ENCODE data around the gene FOS.
A peak's percentile ranks its signal among the peaks of the same experiment; 100 is the strongest.

Gene FOS

GRCh38 chr14:75291331-75291730 lies 12.7 kb downstream of the FOS start:
- no peak overlapping the region for H3K23ac ChIP-seq (ENCODE audit: low read length)
- H3K79me2 ChIP-seq (ENCODE audit: control insufficient read depth, insufficient read depth, low read length, poor library complexity): peaks cover 1% of the 10 kb centered on the region
- no CpG with 5 or more reads among the region's 5 CpGs for WGBS (ENCODE audit: extremely low coverage, insufficient coverage, insufficient read length)
- no peak overlapping the region for H3K18ac ChIP-seq (ENCODE audit: low read length)
- no peak overlapping the region for H2BK12ac ChIP-seq (ENCODE audit: low read length)
- H3K9me3 ChIP-seq (ENCODE audit: insufficient read depth, low read depth, low read length): no peaks in the 10 kb centered on the region
- H3K4me3 ChIP-seq (ENCODE audit: low read depth, low read length): no peak overlapping the region
- no peak overlapping the region for H4K91ac ChIP-seq (ENCODE audit: low read depth, low read length)
- H3K4ac ChIP-seq (ENCODE audit: low read depth, low read length): no peak overlapping the region
- no peak overlapping the region for H3K9ac ChIP-seq (ENCODE audit: low read length)
- no peak overlapping the region for H3K27ac ChIP-seq (ENCODE audit: low read depth, low read length)
- no peak overlapping the region for H4K12ac ChIP-seq (ENCODE audit: low read depth, low read length)
- no peak overlapping the region for H2BK120ac ChIP-seq (ENCODE audit: insufficient read depth, low read length, poor library complexity)
- peaks cover 23% of the 10 kb centered on the region for H3K79me1 ChIP-seq (ENCODE audit: low read length)
- no peak for DNase-seq
- peaks cover 11 to 16% of the 10 kb centered on the region in 2 experiments for H3K4me1 ChIP-seq (ENCODE audit: control insufficient read depth in 1 of 2, insufficient read depth in 2 of 2, low read length in 2 of 2)
- no peak overlapping the region for H3K4me2 ChIP-seq (ENCODE audit: low read length)
- no peak overlapping the region for H2BK5ac ChIP-seq (ENCODE audit: low read depth, low read length, poor library complexity)
- no peaks in the 10 kb centered on the region for H3K36me3 ChIP-seq (ENCODE audit: control insufficient read depth in 1 of 2, insufficient read depth in 2 of 2, low read length in 2 of 2)
- no peak overlapping the region for H3K14ac ChIP-seq (ENCODE audit: low read length)
- no peaks in the 10 kb centered on the region for H3K27me3 ChIP-seq (ENCODE audit: insufficient read depth, low read length)
- H2AK5ac ChIP-seq (ENCODE audit: low read length): no peak overlapping the region
- H2AFZ ChIP-seq (ENCODE audit: insufficient read depth, low read length, poor library complexity): no peak overlapping the region
- no peak overlapping the region for H4K8ac ChIP-seq (ENCODE audit: low read depth, low read length)

DNA sequence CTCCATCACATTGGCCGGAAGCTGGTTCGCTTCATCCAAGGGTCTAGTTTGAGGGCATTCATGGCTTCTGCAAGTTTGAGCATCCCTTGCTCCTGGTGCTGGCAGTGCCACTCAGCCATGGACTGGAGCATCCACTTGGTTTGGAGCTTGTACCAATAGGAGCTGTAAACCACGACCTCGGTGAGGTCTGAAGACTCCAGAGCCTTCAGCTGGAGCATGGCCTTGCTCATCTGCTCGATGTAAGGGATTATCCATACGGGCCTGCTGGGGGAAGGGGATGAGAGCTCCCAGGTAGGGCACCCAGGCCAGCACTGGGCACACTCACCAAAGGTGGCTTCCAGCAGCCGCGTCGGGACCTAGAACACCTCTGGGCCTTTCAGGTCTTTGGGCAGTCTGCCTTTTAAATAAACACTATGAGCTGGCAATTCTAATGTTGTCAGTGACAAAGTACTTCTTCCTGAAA lies 13.5 kb downstream of the FOS start:
- peak overlapping the region; percentile 32 for H4K91ac ChIP-seq (ENCODE audit: low read depth, low read length)
- peaks cover 11 to 16% of the 10 kb centered on the region in 2 experiments for H3K4me1 ChIP-seq (ENCODE audit: control insufficient read depth in 1 of 2, insufficient read depth in 2 of 2, low read length in 2 of 2)
- no CpG with 5 or more reads among the region's 9 CpGs for WGBS (ENCODE audit: extremely low coverage, insufficient coverage, insufficient read length)
- no peaks in the 10 kb centered on the region for H3K9me3 ChIP-seq (ENCODE audit: insufficient read depth, low read depth, low read length)
- H2BK5ac ChIP-seq (ENCODE audit: low read depth, low read length, poor library complexity): no peak overlapping the region
- H3K9ac ChIP-seq (ENCODE audit: low read length): no peak overlapping the region
- no peak overlapping the region for H4K8ac ChIP-seq (ENCODE audit: low read depth, low read length)
- H3K27me3 ChIP-seq (ENCODE audit: insufficient read depth, low read length): no peaks in the 10 kb centered on the region
- H3K4me3 ChIP-seq (ENCODE audit: low read depth, low read length): no peak overlapping the region
- H3K23ac ChIP-seq (ENCODE audit: low read length): no peak overlapping the region
- peak overlapping the region; percentile 91 for H2BK12ac ChIP-seq (ENCODE audit: low read length)
- DNase-seq: no peak
- H3K4ac ChIP-seq (ENCODE audit: low read depth, low read length): no peak overlapping the region
- H3K14ac ChIP-seq (ENCODE audit: low read length): peak overlapping the region; percentile 46
- peak overlapping the region; percentile 46 for H3K18ac ChIP-seq (ENCODE audit: low read length)
- H2AFZ ChIP-seq (ENCODE audit: insufficient read depth, low read length, poor library complexity): no peak overlapping the region
- peak overlapping the region; percentile 49 for H2BK120ac ChIP-seq (ENCODE audit: insufficient read depth, low read length, poor library complexity)
- no peak overlapping the region for H3K4me2 ChIP-seq (ENCODE audit: low read length)
- peaks cover 23% of the 10 kb centered on the region for H3K79me1 ChIP-seq (ENCODE audit: low read length)
- peak overlapping the region; percentile 88 for H2AK5ac ChIP-seq (ENCODE audit: low read length)
- no peaks in the 10 kb centered on the region for H3K36me3 ChIP-seq (ENCODE audit: control insufficient read depth in 1 of 2, insufficient read depth in 2 of 2, low read length in 2 of 2)
- peaks cover 1% of the 10 kb centered on the region for H3K79me2 ChIP-seq (ENCODE audit: control insufficient read depth, insufficient read depth, low read length, poor library complexity)
- H3K27ac ChIP-seq (ENCODE audit: low read depth, low read length): no peak overlapping the region
- no peak overlapping the region for H4K12ac ChIP-seq (ENCODE audit: low read depth, low read length)

GRCh38 chr14:75292886-75293285 lies 14.3 kb downstream of the FOS start:
- H3K79me1 ChIP-seq (ENCODE audit: low read length): peaks cover 23% of the 10 kb centered on the region
- peaks cover 11 to 14% of the 10 kb centered on the region in 2 experiments for H3K4me1 ChIP-seq (ENCODE audit: control insufficient read depth in 1 of 2, insufficient read depth in 2 of 2, low read length in 2 of 2)
- H4K12ac ChIP-seq (ENCODE audit: low read depth, low read length): no peak overlapping the region
- H3K79me2 ChIP-seq (ENCODE audit: control insufficient read depth, insufficient read depth, low read length, poor library complexity): peaks cover 1% of the 10 kb centered on the region
- no peak overlapping the region for H2BK12ac ChIP-seq (ENCODE audit: low read length)
- H3K14ac ChIP-seq (ENCODE audit: low read length): no peak overlapping the region
- no peaks in the 10 kb centered on the region for H3K9me3 ChIP-seq (ENCODE audit: insufficient read depth, low read depth, low read length)
- H3K9ac ChIP-seq (ENCODE audit: low read length): no peak overlapping the region
- no peaks in the 10 kb centered on the region for H3K36me3 ChIP-seq (ENCODE audit: control insufficient read depth in 1 of 2, insufficient read depth in 2 of 2, low read length in 2 of 2)
- no peak overlapping the region for H3K4ac ChIP-seq (ENCODE audit: low read depth, low read length)
- no peak overlapping the region for H3K4me3 ChIP-seq (ENCODE audit: low read depth, low read length)
- peak overlapping the region; percentile 23 for H2BK5ac ChIP-seq (ENCODE audit: low read depth, low read length, poor library complexity)
- H3K4me2 ChIP-seq (ENCODE audit: low read length): no peak overlapping the region
- H3K27ac ChIP-seq (ENCODE audit: low read depth, low read length): peak overlapping the region; percentile 96
- no peak for DNase-seq
- no peak overlapping the region for H2AK5ac ChIP-seq (ENCODE audit: low read length)
- no peak overlapping the region for H2AFZ ChIP-seq (ENCODE audit: insufficient read depth, low read length, poor library complexity)
- H3K27me3 ChIP-seq (ENCODE audit: insufficient read depth, low read length): no peaks in the 10 kb centered on the region
- H3K18ac ChIP-seq (ENCODE audit: low read length): no peak overlapping the region
- no CpG with 5 or more reads among the region's 7 CpGs for WGBS (ENCODE audit: extremely low coverage, insufficient coverage, insufficient read length)
- H4K91ac ChIP-seq (ENCODE audit: low read depth, low read length): no peak overlapping the region
- H3K23ac ChIP-seq (ENCODE audit: low read length): no peak overlapping the region
- H2BK120ac ChIP-seq (ENCODE audit: insufficient read depth, low read length, poor library complexity): no peak overlapping the region
- no peak overlapping the region for H4K8ac ChIP-seq (ENCODE audit: low read depth, low read length)

DNA sequence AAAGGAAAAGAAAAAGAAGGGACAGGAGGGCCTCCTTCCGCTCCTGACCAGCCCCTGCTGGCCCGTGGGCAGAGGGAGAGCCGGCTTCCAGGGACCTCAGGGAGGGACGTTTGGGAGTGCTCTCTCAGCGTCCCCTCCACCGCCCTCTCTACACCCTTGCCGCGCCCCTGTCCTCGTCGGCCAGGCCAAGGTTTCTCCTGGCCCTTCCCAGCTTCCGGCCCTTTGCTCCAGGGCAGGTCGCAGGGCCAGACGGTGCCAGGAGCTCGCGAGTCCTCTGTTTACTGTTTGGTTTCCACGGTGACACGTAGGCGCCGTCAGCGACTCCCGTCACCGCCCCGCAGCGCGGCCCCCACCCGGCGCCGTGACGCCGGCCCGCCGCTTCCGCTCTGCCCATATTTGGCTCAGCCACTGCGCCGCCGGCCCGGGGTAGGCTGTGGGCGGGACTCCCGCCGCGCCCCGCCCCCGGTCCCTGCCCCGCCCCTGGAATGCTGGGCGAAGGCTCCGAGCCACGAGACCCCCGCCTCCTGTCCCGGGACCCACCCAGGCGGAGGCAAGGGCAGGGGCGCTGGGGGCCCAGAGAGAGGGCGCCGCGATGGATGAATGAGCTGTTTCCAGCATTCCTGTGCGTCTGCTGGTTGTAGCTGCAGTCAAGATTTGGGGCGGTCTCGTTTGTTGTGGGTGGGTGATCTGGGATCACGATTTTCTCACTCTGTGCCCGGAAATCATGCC lies 15.5 kb downstream of the FOS start:
- H3K14ac ChIP-seq (ENCODE audit: low read length): peak overlapping the region; percentile 86

More for the DNA sequence above, 15.5 kb downstream of the FOS start:
- H2BK120ac ChIP-seq (ENCODE audit: insufficient read depth, low read length, poor library complexity): peak overlapping the region; percentile 87
- WGBS (ENCODE audit: extremely low coverage, insufficient coverage, insufficient read length): no CpG with 5 or more reads among the region's 59 CpGs
- peak; percentile 98 to 100 for DNase-seq
- H4K8ac ChIP-seq (ENCODE audit: low read depth, low read length): peak overlapping the region; percentile 91
- H3K4me2 ChIP-seq (ENCODE audit: low read length): peak overlapping the region; percentile 97
- H4K12ac ChIP-seq (ENCODE audit: low read depth, low read length): peak overlapping the region; percentile 48
- H3K18ac ChIP-seq (ENCODE audit: low read length): peak overlapping the region; percentile 86
- peaks cover 26% of the 10 kb centered on the region for H3K79me1 ChIP-seq (ENCODE audit: low read length)
- H3K9me3 ChIP-seq (ENCODE audit: insufficient read depth, low read depth, low read length): no peaks in the 10 kb centered on the region
- H3K36me3 ChIP-seq (ENCODE audit: control insufficient read depth in 1 of 2, insufficient read depth in 2 of 2, low read length in 2 of 2): no peaks in the 10 kb centered on the region
- no peak overlapping the region for H2AK5ac ChIP-seq (ENCODE audit: low read length)
- peak overlapping the region; percentile 94 for H4K91ac ChIP-seq (ENCODE audit: low read depth, low read length)
- H3K4me1 ChIP-seq (ENCODE audit: control insufficient read depth in 1 of 2, insufficient read depth in 2 of 2, low read length in 2 of 2): peaks cover 14 to 16% of the 10 kb centered on the region in 2 experiments
- peak overlapping the region; percentile 65 for H3K9ac ChIP-seq (ENCODE audit: low read length)
- no peaks in the 10 kb centered on the region for H3K27me3 ChIP-seq (ENCODE audit: insufficient read depth, low read length)
- peak overlapping the region; percentile 48 for H3K4ac ChIP-seq (ENCODE audit: low read depth, low read length)
- peak overlapping the region; percentile 23 for H2BK12ac ChIP-seq (ENCODE audit: low read length)
- no peak overlapping the region for H3K23ac ChIP-seq (ENCODE audit: low read length)
- H3K27ac ChIP-seq (ENCODE audit: low read depth, low read length): peak overlapping the region; percentile 96
- H2BK5ac ChIP-seq (ENCODE audit: low read depth, low read length, poor library complexity): peak overlapping the region; percentile 97
- H3K4me3 ChIP-seq (ENCODE audit: low read depth, low read length): peak overlapping the region; percentile 73
- peaks cover 1% of the 10 kb centered on the region for H3K79me2 ChIP-seq (ENCODE audit: control insufficient read depth, insufficient read depth, low read length, poor library complexity)
- peak overlapping the region; percentile 80 for H2AFZ ChIP-seq (ENCODE audit: insufficient read depth, low read length, poor library complexity)

All from trophoblast cell (in vitro differentiated cells and primary cell).